Measurements from ENCODE around the gene TRRAP.
A peak's percentile ranks its signal among the peaks of the same experiment; 100 is the strongest.
"Not testable (repeated sequence)": the region's sequence is repeated elsewhere in the genome, so short reads cannot be mapped to it uniquely, and the experiment has no call there.

Gene TRRAP

DNA sequence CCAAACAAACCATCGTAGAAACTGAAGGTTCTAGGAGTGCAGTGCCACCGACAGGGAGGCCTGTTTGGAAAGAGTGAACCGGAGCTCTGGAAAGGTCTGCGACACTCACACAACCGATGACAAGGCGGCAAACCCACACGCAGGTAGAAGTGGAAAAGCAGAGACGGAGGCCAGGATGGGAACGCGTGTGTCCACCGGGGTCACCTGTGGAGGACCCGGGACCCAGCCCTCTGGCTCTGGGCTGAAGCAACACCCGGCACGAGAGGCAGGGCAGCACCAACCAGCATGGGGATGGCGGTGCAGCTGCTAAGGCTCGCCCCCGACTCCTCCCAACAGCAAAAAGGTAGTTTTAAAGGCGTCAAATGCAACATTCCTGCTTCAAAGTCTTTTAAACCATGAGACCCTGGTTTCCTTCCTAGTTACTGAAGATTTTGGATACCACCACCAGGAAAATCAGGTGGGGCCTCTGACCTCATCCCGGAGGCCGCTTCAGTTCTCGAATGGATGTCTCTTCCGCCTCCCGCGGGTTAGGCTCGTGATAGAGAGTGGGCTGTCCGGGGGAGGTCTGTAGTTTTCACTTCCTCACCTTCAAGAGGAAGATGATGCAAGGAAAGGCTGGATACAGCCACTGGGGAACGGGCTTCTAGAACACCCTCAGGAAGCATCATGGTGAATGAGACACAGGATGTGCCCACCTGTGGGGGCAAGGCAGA is 150.1 kb downstream of the TRRAP start:
- peak in 1 of 56 donors; percentile 3 for DNase-seq

DNA sequence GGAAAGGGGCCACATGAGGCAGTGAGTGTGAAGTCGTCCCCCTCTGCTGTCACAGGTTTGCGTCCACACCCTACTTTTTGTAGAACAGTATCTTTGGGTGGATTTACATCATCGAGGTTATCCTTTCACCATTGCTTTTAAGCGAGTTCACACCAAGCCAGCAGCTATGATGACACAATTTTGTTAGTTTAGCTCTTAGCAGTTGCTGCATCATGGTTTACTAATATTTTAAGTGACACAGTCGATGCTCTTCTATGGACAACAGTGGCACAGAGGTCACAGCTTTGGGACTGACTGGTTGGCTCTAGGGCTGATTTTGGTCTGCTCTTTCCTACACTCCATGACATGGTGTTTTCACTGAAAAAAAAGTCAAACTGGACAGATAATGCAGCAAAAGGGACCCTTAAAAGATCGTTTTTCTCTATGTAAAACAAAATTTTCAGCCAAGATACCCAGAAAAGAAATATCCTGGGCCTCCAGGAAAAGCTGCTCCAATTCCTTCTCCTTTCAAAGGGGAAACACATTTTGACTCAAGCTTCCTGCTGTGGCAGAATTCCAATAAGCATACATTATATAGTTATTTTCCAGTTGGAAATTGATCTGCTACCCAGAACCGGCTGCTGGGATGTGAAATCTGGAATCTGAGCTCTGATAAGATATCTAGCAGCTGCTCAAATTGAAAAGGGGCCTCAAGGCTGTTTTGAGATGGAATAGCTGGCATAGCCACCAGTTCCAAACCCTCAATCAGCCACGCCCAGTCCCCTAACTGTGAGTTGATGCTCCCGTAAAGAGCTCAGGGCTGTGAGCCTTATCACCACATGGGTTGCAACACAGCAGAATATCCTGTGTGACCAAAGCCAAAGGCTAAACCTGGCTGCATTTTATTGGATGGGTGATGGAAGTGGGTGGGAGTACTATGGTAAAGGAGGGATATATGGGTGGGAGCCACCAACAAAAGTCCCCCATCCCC is 151.4 kb downstream of the TRRAP start:
- DNase-seq = no peak

DNA sequence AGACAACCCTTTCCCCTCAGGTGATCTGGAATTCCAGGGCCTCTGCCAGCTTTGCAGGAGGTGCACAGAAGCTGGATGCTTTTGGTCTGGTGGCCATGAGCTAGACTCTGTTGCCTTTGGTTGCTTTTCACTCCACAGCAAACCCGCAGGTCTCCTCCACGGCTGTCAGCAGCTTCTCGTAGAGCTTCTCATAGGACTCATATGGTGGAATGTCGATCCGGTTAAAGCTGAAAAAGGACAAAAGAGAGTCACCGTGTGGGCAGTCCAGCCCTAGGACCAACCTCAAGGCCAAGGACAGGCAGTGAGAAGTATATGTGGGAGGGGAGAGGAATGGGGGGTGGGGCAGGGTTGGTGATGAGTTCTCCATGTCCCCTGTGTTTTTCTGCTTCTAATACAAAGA is 152.1 kb downstream of the TRRAP start:
- DNase-seq = no peak

DNA sequence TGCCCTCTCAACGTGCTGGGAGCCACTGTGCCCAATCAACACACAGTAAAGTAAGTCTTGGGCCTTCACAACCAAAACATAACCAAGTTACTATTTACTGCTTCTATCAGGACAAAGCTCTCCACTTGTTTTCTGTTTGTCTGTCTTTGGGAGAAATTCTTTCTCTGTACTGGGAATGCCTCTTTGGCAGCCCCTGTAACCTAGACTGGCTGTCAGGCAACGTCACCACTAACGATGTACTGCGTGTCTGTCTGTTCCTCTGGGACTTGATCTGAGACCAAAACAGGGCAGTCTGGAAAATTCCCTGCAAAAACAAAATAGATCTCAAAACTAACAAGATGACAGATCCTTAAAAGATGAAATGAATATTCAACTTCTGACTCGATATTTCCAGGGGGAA is 152.6 kb downstream of the TRRAP start:
- no peak for DNase-seq

DNA sequence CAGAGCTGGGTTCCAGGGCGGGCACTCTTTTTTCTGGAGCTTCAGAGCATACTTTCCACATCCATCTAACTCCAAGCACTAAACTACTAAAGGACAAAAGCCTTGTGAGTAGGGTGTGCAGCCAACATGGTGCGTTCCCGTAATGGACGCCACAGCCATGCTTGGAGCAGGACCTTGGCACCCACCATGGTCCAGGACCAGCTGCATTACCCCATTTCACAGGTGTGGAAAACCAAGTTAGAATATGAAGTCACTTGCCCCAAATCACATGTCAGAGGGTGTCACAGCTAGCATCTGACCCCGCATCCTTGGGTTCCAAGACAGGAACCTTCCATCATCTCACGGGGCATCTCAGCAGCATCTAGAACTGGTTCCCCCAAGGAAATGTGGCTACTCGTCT is 153.2 kb downstream of the TRRAP start:
- no peak for DNase-seq

DNA sequence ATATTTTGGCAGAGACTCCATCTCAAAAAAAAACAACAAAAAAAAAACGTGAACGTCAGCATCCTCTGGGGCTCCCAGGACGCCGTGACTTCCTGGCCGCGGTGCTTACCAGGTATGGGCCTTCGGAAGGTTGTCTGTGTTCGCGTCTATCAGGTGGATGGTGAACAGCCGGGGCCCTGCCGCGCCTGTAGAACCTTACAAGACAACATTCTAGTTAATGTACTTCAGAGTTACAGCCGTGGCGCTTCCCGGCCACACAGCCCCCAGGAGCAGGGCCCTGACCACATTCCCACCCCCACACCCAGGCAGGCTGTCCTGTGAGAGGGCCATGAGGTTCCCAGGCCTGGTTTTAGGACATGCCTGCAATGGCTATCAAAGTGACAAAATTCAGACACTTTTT is 154.6 kb downstream of the TRRAP start:
- DNase-seq = no peak

DNA sequence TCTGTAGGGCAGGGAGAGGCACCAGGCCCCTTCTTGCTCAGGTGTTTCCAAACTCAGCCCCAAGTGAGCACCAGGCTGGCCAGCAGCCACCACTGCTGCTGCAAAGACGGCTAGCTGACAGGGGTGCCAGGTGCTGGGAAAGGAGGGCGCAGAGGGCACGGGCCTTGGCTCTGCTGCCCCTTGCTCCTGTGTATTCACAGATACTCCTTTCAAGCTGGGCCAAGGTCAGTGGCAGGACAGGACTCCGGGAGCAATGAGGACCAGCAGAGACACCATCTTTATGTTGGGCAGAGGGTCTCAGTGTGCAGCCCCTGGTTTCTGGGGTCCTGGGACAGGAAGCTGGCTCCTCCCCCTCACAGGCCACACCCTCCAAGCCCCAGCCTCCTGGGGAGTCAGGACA is 155.4 kb downstream of the TRRAP start:
- DNase-seq = no peak

DNA sequence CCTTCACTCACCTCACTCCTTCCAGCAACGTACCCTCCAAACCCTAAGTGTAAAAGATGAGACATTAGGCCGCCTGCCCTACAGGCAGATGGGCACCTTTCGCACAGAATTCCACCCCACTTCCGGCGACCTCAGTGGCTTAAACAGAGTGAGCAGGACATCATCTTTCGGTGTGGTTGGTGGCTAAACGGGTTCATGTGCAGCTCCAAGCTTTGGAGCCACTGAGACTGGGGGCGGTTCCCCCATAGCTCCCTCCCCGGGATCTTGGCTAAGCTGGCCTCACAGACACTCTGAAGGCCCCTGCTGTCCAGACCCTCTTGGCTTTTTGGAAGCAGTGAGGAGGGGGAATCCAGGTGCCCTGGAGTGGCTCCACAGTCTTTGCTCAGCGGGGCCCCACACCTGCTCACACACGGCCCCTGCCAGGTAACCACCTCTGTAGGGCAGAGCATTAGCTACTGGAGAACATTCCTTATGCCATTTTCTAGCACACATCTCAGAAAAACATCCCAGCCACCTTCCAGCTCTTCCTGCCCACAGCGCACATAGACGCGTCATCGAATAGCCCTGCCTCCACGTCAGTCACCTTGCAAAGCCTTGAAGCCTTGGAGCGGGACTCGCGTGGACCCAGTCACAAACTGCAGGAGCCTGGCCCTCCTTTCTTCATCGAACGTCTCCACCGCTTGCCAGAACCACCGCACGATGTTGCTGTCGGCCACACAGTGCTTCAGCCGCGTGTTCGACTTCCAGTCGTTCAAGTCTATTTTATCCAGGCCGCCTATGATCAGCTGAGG is 156.8 kb downstream of the TRRAP start:
- DNase-seq = no peak

DNA sequence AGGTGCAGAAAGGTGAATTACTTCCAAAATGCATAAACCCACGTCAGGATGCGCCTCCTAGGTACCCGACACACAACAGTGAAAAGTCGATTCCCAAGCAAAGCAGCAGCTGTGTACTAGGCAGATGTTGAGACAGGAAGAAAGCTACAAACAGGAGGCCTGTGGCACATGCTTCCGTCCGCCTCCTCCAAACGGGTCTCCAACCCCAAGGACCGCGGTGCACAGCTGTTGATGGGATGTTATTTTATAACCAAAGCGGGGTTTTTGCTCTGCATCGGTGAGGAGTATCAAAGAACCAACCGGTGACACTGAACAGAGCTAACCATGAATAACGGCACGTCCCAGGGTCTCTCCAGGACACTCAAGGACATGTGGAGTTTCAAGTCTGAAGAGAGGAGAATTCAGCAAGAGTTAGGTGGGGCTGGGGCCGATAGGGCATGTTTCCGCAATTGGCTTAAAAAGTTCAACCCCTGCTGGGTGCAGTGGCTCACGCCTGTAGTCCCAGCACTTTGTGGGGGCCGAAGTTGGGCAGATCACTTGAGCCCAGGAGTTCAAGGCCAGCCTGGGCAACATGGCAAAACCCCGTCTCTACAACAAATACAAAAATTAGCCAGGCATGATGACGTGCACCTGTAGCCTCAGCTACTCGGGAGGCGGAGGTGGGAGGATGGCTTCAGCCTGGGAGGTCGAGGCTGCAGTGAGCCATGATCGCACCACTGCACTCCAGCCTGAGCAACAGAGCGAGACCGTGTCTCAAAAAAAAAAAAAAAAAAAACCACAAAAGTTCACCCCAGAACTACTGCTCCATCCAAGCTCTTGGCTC is 157.6 kb downstream of the TRRAP start:
- DNase-seq = no peak

DNA sequence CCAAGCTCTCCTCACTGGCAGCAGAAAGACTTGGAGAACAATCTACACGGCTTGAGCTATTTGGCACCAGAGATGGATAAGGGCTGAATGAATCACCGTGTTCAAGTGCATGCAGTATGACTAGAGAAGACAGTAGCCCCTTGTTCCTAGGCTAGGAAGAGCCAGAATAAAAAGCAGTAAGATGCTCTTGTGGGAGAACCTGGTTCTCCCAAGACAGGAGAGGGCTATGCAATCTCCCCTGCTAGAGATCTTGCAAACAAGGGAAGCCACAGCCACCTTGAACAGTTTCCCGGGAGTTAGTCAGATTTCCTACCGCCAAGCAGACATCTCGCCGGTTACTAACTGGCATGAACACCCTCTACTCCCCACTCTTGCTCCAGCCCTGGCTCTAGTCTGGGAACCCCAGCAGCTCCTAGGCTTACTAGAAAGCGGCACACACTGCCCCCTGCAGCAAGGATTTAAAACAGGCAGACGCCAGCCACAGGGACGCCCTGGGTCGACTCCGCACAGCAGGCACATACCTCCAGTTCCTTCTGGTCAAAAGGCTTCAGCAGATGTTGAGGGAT is 158.3 kb downstream of the TRRAP start:
- DNase-seq = peak in 49 of 56 donors; percentile 11 to 76 (median 48)

DNA sequence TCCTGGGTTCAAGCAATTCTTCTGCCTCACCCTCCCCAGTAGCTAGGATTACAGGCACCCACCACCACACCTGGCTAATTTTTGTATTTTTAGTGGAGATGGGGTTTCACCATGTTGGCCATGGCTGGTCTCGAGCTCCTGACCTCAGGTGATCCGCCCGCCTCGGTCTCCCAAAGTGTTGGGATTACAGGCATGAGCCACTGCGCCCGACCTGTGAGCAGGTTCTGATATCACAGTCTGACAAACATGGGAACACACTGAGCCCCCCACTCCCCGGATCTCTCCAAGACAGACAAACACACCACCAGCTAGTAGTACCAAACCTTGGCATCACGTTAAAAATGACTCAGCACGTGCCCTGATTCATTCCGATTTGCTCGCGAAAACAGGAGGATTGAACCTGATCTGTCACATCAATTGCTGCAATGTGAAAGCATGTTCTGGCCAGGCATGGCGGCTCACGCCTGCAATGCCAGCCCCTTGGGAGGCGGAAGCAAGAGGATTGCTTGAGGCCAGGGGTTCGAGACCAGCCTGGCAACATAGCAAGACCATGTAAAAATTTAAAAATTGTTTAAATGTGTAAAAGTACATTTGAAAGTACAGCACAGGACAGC is 159.1 kb downstream of the TRRAP start:
- no peak for DNase-seq

DNA sequence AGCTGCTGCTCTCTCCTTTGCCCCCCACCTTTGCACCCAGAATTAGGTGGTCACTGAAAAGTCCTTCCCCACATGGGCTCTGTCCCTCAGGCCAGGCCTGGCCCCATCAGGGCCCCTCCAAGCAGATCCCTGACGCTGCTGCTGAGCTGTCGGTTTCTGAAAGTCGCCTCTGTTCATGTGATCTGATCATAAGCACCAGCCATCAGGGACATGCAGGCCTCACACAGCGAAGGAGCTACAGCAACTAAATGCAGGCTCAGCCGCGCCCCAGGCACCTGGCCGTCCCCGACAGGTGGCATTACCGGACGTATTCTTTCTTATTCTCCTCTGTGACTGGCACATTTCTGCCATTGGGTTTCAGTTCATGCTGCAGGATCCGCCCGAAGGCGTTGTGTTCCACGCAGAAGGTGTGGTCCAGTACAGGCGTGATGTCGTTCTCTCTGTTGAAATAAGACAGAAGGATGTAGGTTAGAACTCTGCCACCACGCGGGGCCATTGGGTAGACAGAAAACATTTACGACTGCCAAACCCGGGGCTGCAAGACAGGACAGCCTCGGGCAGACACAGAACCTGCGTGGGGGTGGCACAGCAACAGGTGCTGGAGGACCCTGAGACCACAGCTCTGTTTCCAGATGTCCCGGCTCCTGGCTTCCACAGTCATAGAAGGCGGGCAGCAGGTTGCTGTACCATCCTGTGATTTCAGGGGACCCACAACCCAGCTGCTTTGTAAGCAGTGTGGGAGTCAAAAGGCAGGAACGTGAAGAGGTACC is 159.9 kb downstream of the TRRAP start:
- DNase-seq = no peak

DNA sequence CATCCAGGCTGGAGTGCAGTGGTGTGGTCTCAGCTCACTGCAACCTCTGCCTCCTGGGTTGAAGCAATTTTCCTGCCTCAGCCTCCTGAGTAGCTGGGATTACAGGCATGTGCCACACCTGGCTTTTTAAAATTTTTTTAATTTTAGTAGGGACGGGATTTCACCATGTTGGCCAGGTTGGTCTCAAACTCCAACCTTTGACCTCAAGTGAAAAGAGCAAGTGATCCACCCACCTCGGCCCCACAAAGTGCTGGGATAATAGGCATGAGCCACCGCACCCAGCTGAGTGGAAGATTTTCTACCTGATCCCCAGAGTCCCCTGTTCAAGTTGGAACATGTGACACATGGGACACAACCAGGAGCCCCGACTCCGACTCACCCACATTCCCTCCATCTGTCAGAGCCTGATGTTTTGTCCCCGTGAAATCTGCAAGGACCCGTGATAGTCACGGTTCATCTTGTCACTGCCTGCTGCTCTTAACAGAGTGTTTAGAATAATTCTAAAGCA is 161.1 kb downstream of the TRRAP start:
- DNase-seq = no peak

DNA sequence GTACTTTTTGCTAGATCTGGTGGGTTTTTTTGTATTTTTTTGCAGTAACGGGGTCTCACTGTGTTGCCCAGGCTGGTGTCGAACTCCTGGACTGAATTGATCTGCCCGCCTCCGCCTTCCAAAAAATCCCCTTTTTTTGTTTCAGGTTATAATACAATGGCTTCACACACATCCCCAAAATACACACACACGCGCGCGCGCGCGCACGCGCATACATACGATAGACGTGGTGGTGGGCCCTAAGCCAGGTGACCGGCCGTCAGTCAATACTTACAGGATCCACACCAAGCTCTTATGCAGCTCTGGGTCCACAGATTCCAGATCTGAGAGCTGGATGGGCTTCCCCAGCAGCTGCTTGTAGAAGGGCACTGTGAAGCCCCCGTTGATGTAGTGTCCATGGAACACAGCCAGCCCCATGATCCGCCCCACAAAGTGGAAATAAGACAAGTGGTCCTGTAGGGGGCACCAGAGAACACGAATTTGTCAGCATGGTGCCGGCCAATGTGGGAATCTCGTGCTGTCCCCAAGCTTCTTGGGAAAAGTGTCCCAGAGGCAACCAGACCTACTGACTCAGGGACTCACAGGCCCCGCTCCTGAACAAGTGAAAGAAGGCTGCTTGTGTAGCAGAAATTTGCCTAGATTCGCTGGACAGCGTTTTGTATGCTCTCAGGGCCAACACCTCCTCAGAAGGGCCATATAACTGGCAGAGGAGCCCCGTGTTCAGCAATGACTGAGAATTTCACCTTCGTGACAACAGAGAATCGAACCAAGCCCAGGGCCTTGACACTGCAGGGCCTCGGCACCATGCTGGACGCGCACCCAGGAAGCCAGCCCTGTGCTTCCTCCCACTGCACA is 162.0 kb downstream of the TRRAP start:
- DNase-seq = peak in 54 of 56 donors; percentile 9 to 89 (median 68)

DNA sequence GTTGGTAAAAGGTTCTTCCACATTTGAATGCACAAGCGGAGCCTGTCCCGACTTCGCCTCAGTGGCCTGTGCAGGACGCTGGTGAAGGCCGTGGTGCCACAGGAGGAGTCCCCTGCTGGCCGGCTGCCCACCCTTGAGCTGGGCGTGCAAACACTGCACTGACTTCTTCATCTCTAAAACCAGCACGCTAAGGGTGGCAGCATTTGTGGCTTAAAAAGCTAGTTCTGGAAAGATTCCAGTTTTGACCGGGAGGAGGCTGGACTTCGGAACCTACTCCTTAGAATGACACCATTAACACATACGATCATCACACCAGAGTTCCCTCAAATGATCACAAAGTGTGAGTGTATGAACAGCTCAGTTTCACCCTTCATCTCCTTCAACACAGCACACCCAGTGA is 163.2 kb downstream of the TRRAP start:
- DNase-seq = peak in 2 of 56 donors; percentile 14 to 41

DNA sequence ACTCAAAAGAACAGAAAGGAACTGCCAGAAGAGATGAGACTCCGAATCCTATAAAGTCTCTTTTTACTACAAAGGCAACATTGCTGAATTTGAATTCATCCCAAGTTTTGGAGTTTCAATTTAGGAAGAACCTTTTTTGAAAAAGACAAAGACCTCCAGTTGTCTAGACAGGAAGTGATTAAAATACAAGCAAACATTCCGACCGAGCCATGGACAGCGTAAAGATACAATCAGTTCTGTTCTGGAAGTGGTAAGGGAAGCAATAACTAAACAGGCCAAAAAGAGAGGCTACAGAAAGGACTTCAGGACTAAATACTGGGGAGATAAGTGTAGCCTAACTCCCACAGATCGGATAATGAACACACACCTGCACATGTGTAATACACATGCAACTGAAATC is 164.6 kb downstream of the TRRAP start:
- DNase-seq = no peak

DNA sequence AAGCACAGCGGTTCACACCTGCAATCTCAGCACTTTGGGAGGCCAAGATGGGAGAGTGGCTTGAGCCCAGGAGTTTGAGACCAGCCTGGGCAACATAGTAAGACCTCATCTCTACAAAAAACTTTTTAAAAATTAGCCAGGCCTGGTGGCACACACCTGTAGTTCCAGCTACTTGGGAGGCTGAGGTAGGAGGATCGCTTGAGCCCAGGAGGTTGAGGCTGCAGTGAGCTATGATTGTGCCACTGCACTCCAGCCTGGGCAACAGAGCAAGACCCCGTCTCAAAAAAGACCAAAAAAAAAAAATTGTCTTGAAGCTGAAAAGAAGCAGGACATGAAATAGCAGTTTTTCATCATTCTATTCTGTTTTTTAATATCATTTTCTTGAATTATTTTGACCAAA is 166.5 kb downstream of the TRRAP start:
- DNase-seq = not testable (repeated sequence)

DNA sequence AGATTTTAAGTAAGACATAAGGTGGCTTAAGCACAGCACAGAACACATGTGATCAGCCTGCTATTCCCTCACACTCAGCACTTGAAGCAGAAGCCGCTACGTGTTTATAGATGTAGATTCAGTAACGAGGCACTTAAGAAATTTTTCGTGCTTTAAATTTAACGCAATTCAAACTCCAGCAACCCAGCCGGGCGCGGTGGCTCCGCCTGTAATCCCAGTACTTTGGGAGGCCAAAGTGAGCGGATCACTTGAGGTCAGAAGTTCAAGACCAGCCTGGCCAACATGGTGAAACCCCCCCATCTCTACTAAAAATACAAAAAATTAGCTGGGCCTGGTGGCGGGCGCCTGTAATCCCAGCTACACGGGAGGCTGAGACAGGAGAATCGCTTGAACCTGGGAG is 167.9 kb downstream of the TRRAP start:
- not testable (repeated sequence) for DNase-seq
